HEK293 (cell line): ENCODE measurements around the gene PITPNM1.

Experiments used
- CTCF ChIA-PET: fragments of 350-600 bp; formaldehyde crosslinking; extraction: SDS; loops from one replicate; lab custom pipeline; 2021; ENCODE audit warnings: antibody characterized with exemption; lab: Yijun Ruan, JAX
- POLR2A ChIA-PET: fragments of 300-600 bp; formaldehyde crosslinking; extraction: SDS; loops from one replicate; lab custom pipeline; 2020; ENCODE audit warnings: antibody characterized with exemption, inconsistent platforms; lab: Yijun Ruan, JAX
- H3K27ac ChIP-seq: fragments of 200-500 bp; sonication (Bioruptor generic); 2 replicates; pipeline ENCODE4 v1.5.1; 2014; ENCODE audit warnings: low read depth, low read length, control low read depth, inconsistent platforms; ENCODE audit errors: extremely low read depth
- H3K36me3 ChIP-seq, 2 experiments: fragments of 200-500 bp in 1 of 2; sonication (Bioruptor generic) in 1 of 2; 1 replicate in 1 of 2; 2 replicates in 1 of 2; pipeline ENCODE4 v1.5.1; 2014 to 2017; ENCODE audit warnings: inconsistent platforms in 2 of 2, low read length in 2 of 2; ENCODE audit not compliant: control insufficient read depth in 2 of 2, insufficient read depth in 1 of 2
- H3K4me1 ChIP-seq: fragments of 200-500 bp; sonication (Bioruptor generic); 2 replicates; pipeline ENCODE4 v1.5.1; 2014; ENCODE audit warnings: mild to moderate bottlenecking, low read length, inconsistent platforms; ENCODE audit not compliant: control insufficient read depth, insufficient read depth
- H3K4me3 ChIP-seq: 2 replicates; pipeline ENCODE4 v1.5.1; 2011; ENCODE audit warnings: low read depth, mild to moderate bottlenecking, control low read depth, low read length, moderate library complexity
- H3K9me3 ChIP-seq: fragments of 200-500 bp; sonication (Bioruptor generic); 2 replicates; pipeline ENCODE4 v1.5.1; 2014; ENCODE audit warnings: low read depth, low read length, inconsistent platforms; ENCODE audit not compliant: control insufficient read depth, insufficient read depth
- GLIS1 ChIP-seq: fragments of 450-650 bp; formaldehyde crosslinking; IDR thresholded peaks from 2 replicates; pipeline ENCODE4 v1.5.1; 2016; ENCODE audit warnings: missing biosample characterization, missing genetic modification characterization
- OVOL3 ChIP-seq: fragments of 450-650 bp; formaldehyde crosslinking; IDR thresholded peaks from 2 replicates; pipeline ENCODE4 v1.5.1; 2016; ENCODE audit warnings: missing biosample characterization, missing genetic modification characterization
- PATZ1 ChIP-seq: fragments of 450-650 bp; formaldehyde crosslinking; IDR thresholded peaks from 2 replicates; pipeline ENCODE4 v1.5.1; 2016; ENCODE audit warnings: missing biosample characterization, missing genetic modification characterization
- YY1 ChIP-seq: fragments of 450-650 bp; formaldehyde crosslinking; IDR thresholded peaks from 2 replicates; pipeline ENCODE4 v1.5.1; 2018; ENCODE audit warnings: missing biosample characterization, missing genetic modification characterization
- ZBTB11 ChIP-seq: fragments of 450-650 bp; formaldehyde crosslinking; conservative IDR thresholded peaks from 2 replicates; pipeline ENCODE4 v1.5.1; 2016; ENCODE audit warnings: low read depth, missing biosample characterization, missing genetic modification characterization
- ZEB2 ChIP-seq: fragments of 450-650 bp; formaldehyde crosslinking; IDR thresholded peaks from 2 replicates; pipeline ENCODE4 v1.5.1; 2016; ENCODE audit warnings: missing biosample characterization, missing genetic modification characterization
- ZFP3 ChIP-seq: fragments of 450-650 bp; formaldehyde crosslinking; IDR thresholded peaks from 2 replicates; pipeline ENCODE4 v1.5.1; 2016; ENCODE audit warnings: low read depth, missing biosample characterization, missing genetic modification characterization
- ZNF10 ChIP-seq: fragments of 450-650 bp; formaldehyde crosslinking; IDR thresholded peaks from 2 replicates; pipeline ENCODE4 v1.5.1; 2017; ENCODE audit warnings: missing biosample characterization, missing genetic modification characterization
- ZNF18 ChIP-seq: fragments of 450-650 bp; formaldehyde crosslinking; IDR thresholded peaks from 2 replicates; pipeline ENCODE4 v1.5.1; 2016; ENCODE audit warnings: missing biosample characterization, missing genetic modification characterization
- ZNF292 ChIP-seq: fragments of 450-650 bp; formaldehyde crosslinking; IDR thresholded peaks from 2 replicates; pipeline ENCODE4 v1.5.1; 2016; ENCODE audit warnings: low read depth, missing biosample characterization, missing genetic modification characterization, borderline replicate concordance
- ZNF426 ChIP-seq: fragments of 450-650 bp; formaldehyde crosslinking; IDR thresholded peaks from 2 replicates; pipeline ENCODE4 v1.5.1; 2017; ENCODE audit warnings: missing biosample characterization, missing genetic modification characterization, mild to moderate bottlenecking, inconsistent platforms, moderate library complexity
- ZNF510 ChIP-seq: fragments of 450-650 bp; formaldehyde crosslinking; IDR thresholded peaks from 2 replicates; pipeline ENCODE4 v1.5.1; 2018; ENCODE audit warnings: mild to moderate bottlenecking, missing genetic modification characterization, missing biosample characterization; ENCODE audit not compliant: insufficient replicate concordance
- ZNF623 ChIP-seq: fragments of 450-650 bp; formaldehyde crosslinking; IDR thresholded peaks from 2 replicates; pipeline ENCODE4 v1.5.1; 2016; ENCODE audit warnings: missing biosample characterization, missing genetic modification characterization
- TF ChIP-seq, protein P1 (sequence below): fragments of 450-650 bp; formaldehyde crosslinking; optimal IDR thresholded peaks from 2 replicates; pipeline ENCODE3; 2016; ENCODE audit warnings: missing biosample characterization, mild to moderate bottlenecking, missing genetic modification characterization
- TF ChIP-seq, protein P2 (sequence below): fragments of 450-650 bp; formaldehyde crosslinking; IDR thresholded peaks from 2 replicates; pipeline ENCODE4 v1.5.1; 2016; ENCODE audit warnings: missing biosample characterization, missing genetic modification characterization

The PITPNM1 gene

DNA sequence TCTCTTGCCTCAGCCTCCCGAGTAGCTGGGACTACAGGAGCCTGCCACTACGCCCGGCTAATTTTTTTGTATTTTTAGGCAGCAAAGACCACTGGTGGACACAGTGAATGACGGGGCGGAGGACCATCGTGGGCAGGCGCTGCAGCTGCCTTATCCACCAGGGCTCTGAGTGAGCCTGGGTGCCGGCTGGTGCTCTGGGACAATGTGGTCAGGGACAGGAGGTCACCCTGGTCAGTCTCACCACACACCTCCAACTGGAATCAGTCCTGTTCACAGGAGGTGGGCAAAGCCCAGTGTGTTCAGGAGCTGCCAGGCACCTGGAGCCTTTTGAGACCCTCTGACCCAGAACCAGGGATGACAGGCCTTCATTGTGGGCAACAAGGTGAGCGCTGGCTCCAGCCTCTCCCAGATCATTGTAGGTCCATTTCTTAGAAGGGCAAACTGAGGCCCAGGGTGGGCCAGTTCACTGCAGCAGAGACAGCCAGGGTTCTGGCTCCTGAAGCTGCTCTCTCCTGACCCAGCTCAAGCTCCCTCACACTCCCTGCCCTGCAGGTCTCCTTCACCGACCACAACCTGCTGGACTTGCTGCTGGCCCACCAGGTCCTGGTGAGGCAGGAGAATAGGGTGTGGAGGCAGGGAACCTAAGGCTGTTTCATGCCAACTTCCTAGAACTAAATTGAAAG, 33.8 kb upstream of the PITPNM1 start:
- POLR2A ChIA-PET: no interaction called here
- no peaks in the 10 kb centered on the region for H3K4me1 ChIP-seq
- H3K27ac ChIP-seq: no peak overlapping the region
- no peaks in the 10 kb centered on the region for H3K9me3 ChIP-seq
- no peak overlapping the region for H3K4me3 ChIP-seq
- H3K36me3 ChIP-seq: no peaks in the 10 kb centered on the region
- no peak for TF ChIP-seq ZFP3 (tag by site-specific recombination)
- no peak for TF ChIP-seq GLIS1 (tag by site-specific recombination)
- no peak for TF ChIP-seq OVOL3 (tag by site-specific recombination)
- no peak for TF ChIP-seq ZNF18 (tag by site-specific recombination)
- no peak for TF ChIP-seq YY1 (tag by site-specific recombination)
- TF ChIP-seq ZNF510: no peak
- TF ChIP-seq ZNF623: no peak
- no peak for TF ChIP-seq ZNF292 (tag by site-specific recombination)
- CTCF ChIA-PET: interaction anchor here (0.8 kb wide), 1 partner anchor 45 kb away, joined by 4 read pairs; no protein-coding TSS in a partner anchor

DNA sequence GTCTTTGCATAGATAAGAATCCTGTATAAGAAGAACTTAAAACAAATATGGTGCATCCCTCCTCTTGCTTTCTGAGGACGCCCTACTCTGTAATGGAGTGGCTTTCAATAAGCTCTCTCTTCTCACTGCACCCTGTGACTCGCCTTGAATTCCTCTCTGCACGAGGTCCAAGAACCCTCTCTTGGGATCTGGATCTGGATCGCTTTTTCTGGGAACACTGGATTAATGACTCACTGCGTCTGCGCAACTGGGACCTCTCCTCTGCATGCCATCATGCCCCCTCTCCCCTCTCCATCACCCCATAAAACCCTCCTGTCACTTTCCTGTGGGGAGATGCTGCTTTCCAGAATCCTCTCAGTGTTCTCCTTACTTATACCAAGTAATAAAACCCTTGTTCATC, 33.1 kb upstream of the PITPNM1 start:
- H3K9me3 ChIP-seq: no peaks in the 10 kb centered on the region
- TF ChIP-seq ZNF10 (tag by site-specific recombination) (no peak), PATZ1 (no peak), ZEB2 (tag by site-specific recombination) (no peak), ZNF426 (tag by site-specific recombination) (no peak), ZBTB11 (tag by site-specific recombination) (no peak), ZNF292 (tag by site-specific recombination) (no peak)
- TF ChIP-seq, protein P1, sequence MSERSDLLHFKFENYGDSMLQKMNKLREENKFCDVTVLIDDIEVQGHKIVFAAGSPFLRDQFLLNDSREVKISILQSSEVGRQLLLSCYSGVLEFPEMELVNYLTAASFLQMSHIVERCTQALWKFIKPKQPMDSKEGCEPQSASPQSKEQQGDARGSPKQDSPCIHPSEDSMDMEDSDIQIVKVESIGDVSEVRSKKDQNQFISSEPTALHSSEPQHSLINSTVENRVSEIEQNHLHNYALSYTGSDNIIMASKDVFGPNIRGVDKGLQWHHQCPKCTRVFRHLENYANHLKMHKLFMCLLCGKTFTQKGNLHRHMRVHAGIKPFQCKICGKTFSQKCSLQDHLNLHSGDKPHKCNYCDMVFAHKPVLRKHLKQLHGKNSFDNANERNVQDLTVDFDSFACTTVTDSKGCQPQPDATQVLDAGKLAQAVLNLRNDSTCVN (tag by site-specific recombination): no peak
- TF ChIP-seq, protein P2, sequence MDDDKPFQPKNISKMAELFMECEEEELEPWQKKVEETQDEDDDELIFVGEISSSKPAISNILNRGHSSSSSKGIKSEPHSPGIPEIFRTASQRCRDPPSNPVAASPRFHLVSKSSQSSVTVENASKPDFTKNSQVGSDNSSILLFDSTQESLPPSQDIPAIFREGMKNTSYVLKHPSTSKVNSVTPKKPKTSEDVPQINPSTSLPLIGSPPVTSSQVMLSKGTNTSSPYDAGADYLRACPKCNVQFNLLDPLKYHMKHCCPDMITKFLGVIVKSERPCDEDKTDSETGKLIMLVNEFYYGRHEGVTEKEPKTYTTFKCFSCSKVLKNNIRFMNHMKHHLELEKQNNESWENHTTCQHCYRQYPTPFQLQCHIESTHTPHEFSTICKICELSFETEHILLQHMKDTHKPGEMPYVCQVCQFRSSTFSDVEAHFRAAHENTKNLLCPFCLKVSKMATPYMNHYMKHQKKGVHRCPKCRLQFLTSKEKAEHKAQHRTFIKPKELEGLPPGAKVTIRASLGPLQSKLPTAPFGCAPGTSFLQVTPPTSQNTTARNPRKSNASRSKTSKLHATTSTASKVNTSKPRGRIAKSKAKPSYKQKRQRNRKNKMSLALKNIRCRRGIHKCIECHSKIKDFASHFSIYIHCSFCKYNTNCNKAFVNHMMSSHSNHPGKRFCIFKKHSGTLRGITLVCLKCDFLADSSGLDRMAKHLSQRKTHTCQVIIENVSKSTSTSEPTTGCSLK (tag by site-specific recombination): no peak
- H3K4me1 ChIP-seq: no peaks in the 10 kb centered on the region
- H3K27ac ChIP-seq: no peak overlapping the region
- ChIA-PET POLR2A (no interaction called here), CTCF (interaction anchor here (0.6 to 1.5 kb wide), 4 partner anchors 34 to 1042 kb away, joined by 3 to 6 read pairs (median 4); partner anchors contain the start of gene NUDT8)
- H3K4me3 ChIP-seq: no peak overlapping the region
- H3K36me3 ChIP-seq: no peaks in the 10 kb centered on the region
